GM23338 (cell line): Measurements from ENCODE around the gene PIGP. TPM values are rescaled to one million over a fixed set of nuclear protein-coding genes. Genes with fewer than 3 reads are reported as not detected.

Experiments
- ATAC-seq: fragments of 200-7000 bp; cut with Tn5 transposase; 3 replicates; pipeline ENCODE4 v1.9.1; 2020
- DNase-seq: peaks from one replicate; pipeline ENCODE4 v3.0.0-alpha.2; 2015; ENCODE audit warnings: low spot score
- H2AFZ ChIP-seq: fragments of 200-600 bp; sonication (generic); 2 replicates; pipeline ENCODE4 v1.8.0; 2016; ENCODE audit warnings: antibody characterized with exemption, mild to moderate bottlenecking, moderate library complexity
- H3F3A ChIP-seq: fragments of 200-600 bp; sonication (generic); replicated peaks from 2 replicates; pipeline ENCODE4 v1.8.0; 2017; ENCODE audit warnings: antibody characterized with exemption, mixed run types, low read depth
- H3K27ac ChIP-seq: fragments of 200-600 bp; sonication (generic); 2 replicates; pipeline ENCODE4 v1.6.1; 2016; ENCODE audit warnings: low read depth
- H3K27me3 ChIP-seq: fragments of 200-600 bp; sonication (generic); 2 replicates; pipeline ENCODE4 v1.8.0; 2016; ENCODE audit warnings: mild to moderate bottlenecking, mixed run types, moderate library complexity; ENCODE audit not compliant: insufficient read depth
- H3K36me3 ChIP-seq: fragments of 200-600 bp; sonication (generic); 2 replicates; pipeline ENCODE4 v1.8.0; 2016; ENCODE audit warnings: mild to moderate bottlenecking; ENCODE audit not compliant: insufficient read depth
- H3K4me1 ChIP-seq: fragments of 200-600 bp; sonication (generic); 2 replicates; pipeline ENCODE4 v1.8.0; 2016; ENCODE audit warnings: mild to moderate bottlenecking, moderate library complexity; ENCODE audit not compliant: insufficient read depth
- H3K4me2 ChIP-seq: fragments of 200-600 bp; sonication (generic); 2 replicates; pipeline ENCODE4 v1.7.1; 2017; ENCODE audit warnings: mixed run types
- H3K4me3 ChIP-seq: fragments of 200-600 bp; sonication (generic); 2 replicates; pipeline ENCODE4 v1.6.1; 2016; ENCODE audit warnings: mixed run types
- H3K79me2 ChIP-seq: fragments of 200-600 bp; sonication (generic); replicated peaks from 2 replicates; pipeline ENCODE4 v1.8.0; 2017; ENCODE audit warnings: mild to moderate bottlenecking; ENCODE audit not compliant: insufficient read depth
- H3K9me2 ChIP-seq: fragments of 200-600 bp; sonication (generic); 2 replicates; pipeline ENCODE4 v1.8.0; 2017; ENCODE audit not compliant: insufficient read depth
- H4K20me1 ChIP-seq: fragments of 200-600 bp; sonication (generic); replicated peaks from 2 replicates; pipeline ENCODE4 v1.8.0; 2017; ENCODE audit warnings: mild to moderate bottlenecking; ENCODE audit not compliant: insufficient read depth
- H3K27ac Mint-ChIP-seq: 2 replicates; pipeline ENCODE4 v1.8.0; 2020; ENCODE audit warnings: inconsistent platforms, mild to moderate bottlenecking, moderate library complexity, mixed read lengths
- H3K27me3 Mint-ChIP-seq: 3 replicates; pipeline ENCODE4 v1.8.0; 2022; ENCODE audit warnings: low read depth, mild to moderate bottlenecking, moderate library complexity, mixed read lengths, inconsistent platforms; ENCODE audit not compliant: insufficient read depth, poor library complexity
- H3K36me3 Mint-ChIP-seq: 3 replicates; pipeline ENCODE4 v1.8.0; 2021; ENCODE audit warnings: low read depth, mild to moderate bottlenecking, inconsistent platforms, moderate library complexity, mixed read lengths
- H3K4me1 Mint-ChIP-seq: 3 replicates; pipeline ENCODE4 v1.8.0; 2020; ENCODE audit warnings: mild to moderate bottlenecking, inconsistent platforms, mixed read lengths
- H3K4me3 Mint-ChIP-seq: 3 replicates; pipeline ENCODE4 v1.8.0; 2021; ENCODE audit warnings: moderate library complexity, mild to moderate bottlenecking, inconsistent platforms, mixed read lengths
- H3K9me3 Mint-ChIP-seq: 3 replicates; pipeline ENCODE4 v1.8.0; 2020; ENCODE audit warnings: moderate library complexity, mild to moderate bottlenecking, inconsistent platforms, mixed read lengths
- CREB1 ChIP-seq: fragments of 250-450 bp; sonication (Bioruptor Pico); IDR thresholded peaks from 2 replicates; pipeline ENCODE4 v1.5.0; 2020; ENCODE audit warnings: low read depth, mild to moderate bottlenecking, moderate library complexity
- POLR2AphosphoS5 ChIP-seq: IDR thresholded peaks from 2 replicates; pipeline ENCODE4 v1.6.1; 2016; ENCODE audit warnings: antibody characterized with exemption, low read depth
- ZNF114 ChIP-seq: fragments of 250-450 bp; sonication (Bioruptor Pico); IDR thresholded peaks from 2 replicates; pipeline ENCODE4 v1.5.0; 2020; ENCODE audit warnings: mild to moderate bottlenecking, moderate library complexity
- polyA plus RNA-seq: library from polyadenylated mRNA; unstranded; fragments of >200 nt; fragmentation: Nextera tagmentation; extraction: Ambion mirVana; gene quantifications from 2 replicates; pipeline ENCODE4 v1.2.1, GENCODE V29; 2016
- total RNA-seq: library from RNA; depleted of rRNA; stranded (reverse); fragments of >200 nt; shearing (Covaris generic); gene quantifications from 2 replicates; pipeline ENCODE4 v1.2.3, GENCODE V29; 2014
- TF ChIP-seq, protein P1 (sequence below): fragments of 250-450 bp; sonication (Bioruptor Pico); IDR thresholded peaks from 2 replicates; pipeline ENCODE4 v1.5.0; 2020; ENCODE audit warnings: mild to moderate bottlenecking, moderate library complexity
- TF ChIP-seq, protein P2 (sequence below): IDR thresholded peaks from one replicate; pipeline ENCODE4 v1.6.1; 2018; ENCODE audit warnings: antibody characterized with exemption; ENCODE audit not compliant: unreplicated experiment

Gene PIGP
- total and polyA plus RNA-seq, 2 experiments from 2014 or later, result 5.2 to 19.6 TPM

DNA sequence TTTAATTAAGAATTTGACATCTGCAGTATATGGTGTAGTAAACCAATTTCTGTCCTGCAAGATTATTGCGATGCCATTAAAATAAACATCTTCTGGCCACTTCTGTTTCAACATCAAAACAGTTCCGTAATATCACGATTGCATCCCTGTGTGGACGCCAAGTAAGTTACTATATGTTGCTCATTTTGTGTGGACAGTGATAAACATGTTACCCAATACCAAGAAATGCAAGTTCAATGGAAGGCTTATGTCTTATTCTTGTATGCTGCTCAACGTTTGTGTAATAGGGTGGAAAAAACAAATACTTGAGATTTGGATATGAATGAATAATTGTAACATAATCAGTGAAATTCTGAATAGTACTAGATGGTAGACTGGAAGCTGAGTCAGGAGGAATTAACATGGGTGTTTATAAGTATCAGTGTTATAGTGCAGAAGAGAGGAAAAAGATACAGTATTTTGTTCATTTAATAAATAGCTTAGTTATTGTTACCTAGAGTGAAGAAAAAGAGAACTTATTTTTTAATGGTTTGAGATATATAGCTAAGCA, 15.4 kb upstream of the PIGP start:
- ATAC-seq (no peak), DNase-seq (no peak)
- no peaks in the 10 kb centered on the region for H3K36me3 ChIP-seq
- no peaks in the 10 kb centered on the region for H3K27me3 Mint-ChIP-seq
- H3K9me2 ChIP-seq, result no peaks in the 10 kb centered on the region
- no peaks in the 10 kb centered on the region for H3K79me2 ChIP-seq
- H4K20me1 ChIP-seq, result no peaks in the 10 kb centered on the region
- no peaks in the 10 kb centered on the region for H3K36me3 Mint-ChIP-seq
- H3K9me3 Mint-ChIP-seq, result no peaks in the 10 kb centered on the region
- H3F3A ChIP-seq, result no peaks in the 10 kb centered on the region
- no peak overlapping the region for H3K4me3 Mint-ChIP-seq
- H3K4me2 ChIP-seq, result no peak overlapping the region
- H3K4me1 ChIP-seq, result no peaks in the 10 kb centered on the region
- H3K27ac ChIP-seq, result no peak overlapping the region
- no peaks in the 10 kb centered on the region for H3K4me1 Mint-ChIP-seq
- no peak overlapping the region for H3K27ac Mint-ChIP-seq
- no peaks in the 10 kb centered on the region for H3K27me3 ChIP-seq
- no peak overlapping the region for H3K4me3 ChIP-seq
- TF ChIP-seq CREB1 (no peak), POLR2AphosphoS5 (no peak), ZNF114 (CRISPR knock-in tag) (no peak)
- TF ChIP-seq, protein P1, sequence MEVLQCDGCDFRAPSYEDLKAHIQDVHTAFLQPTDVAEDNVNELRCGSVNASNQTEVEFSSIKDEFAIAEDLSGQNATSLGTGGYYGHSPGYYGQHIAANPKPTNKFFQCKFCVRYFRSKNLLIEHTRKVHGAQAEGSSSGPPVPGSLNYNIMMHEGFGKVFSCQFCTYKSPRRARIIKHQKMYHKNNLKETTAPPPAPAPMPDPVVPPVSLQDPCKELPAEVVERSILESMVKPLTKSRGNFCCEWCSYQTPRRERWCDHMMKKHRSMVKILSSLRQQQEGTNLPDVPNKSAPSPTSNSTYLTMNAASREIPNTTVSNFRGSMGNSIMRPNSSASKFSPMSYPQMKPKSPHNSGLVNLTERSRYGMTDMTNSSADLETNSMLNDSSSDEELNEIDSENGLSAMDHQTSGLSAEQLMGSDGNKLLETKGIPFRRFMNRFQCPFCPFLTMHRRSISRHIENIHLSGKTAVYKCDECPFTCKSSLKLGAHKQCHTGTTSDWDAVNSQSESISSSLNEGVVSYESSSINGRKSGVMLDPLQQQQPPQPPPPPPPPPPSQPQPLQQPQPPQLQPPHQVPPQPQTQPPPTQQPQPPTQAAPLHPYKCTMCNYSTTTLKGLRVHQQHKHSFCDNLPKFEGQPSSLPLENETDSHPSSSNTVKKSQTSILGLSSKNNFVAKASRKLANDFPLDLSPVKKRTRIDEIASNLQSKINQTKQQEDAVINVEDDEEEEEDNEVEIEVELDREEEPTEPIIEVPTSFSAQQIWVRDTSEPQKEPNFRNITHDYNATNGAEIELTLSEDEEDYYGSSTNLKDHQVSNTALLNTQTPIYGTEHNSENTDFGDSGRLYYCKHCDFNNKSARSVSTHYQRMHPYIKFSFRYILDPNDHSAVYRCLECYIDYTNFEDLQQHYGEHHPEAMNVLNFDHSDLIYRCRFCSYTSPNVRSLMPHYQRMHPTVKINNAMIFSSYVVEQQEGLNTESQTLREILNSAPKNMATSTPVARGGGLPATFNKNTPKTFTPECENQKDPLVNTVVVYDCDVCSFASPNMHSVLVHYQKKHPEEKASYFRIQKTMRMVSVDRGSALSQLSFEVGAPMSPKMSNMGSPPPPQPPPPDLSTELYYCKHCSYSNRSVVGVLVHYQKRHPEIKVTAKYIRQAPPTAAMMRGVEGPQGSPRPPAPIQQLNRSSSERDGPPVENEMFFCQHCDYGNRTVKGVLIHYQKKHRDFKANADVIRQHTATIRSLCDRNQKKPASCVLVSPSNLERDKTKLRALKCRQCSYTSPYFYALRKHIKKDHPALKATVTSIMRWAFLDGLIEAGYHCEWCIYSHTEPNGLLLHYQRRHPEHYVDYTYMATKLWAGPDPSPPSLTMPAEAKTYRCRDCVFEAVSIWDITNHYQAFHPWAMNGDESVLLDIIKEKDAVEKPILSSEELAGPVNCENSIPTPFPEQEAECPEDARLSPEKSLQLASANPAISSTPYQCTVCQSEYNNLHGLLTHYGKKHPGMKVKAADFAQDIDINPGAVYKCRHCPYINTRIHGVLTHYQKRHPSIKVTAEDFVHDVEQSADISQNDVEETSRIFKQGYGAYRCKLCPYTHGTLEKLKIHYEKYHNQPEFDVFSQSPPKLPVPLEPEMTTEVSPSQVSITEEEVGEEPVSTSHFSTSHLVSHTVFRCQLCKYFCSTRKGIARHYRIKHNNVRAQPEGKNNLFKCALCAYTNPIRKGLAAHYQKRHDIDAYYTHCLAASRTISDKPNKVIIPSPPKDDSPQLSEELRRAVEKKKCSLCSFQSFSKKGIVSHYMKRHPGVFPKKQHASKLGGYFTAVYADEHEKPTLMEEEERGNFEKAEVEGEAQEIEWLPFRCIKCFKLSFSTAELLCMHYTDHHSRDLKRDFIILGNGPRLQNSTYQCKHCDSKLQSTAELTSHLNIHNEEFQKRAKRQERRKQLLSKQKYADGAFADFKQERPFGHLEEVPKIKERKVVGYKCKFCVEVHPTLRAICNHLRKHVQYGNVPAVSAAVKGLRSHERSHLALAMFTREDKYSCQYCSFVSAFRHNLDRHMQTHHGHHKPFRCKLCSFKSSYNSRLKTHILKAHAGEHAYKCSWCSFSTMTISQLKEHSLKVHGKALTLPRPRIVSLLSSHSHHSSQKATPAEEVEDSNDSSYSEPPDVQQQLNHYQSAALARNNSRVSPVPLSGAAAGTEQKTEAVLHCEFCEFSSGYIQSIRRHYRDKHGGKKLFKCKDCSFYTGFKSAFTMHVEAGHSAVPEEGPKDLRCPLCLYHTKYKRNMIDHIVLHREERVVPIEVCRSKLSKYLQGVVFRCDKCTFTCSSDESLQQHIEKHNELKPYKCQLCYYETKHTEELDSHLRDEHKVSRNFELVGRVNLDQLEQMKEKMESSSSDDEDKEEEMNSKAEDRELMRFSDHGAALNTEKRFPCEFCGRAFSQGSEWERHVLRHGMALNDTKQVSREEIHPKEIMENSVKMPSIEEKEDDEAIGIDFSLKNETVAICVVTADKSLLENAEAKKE (CRISPR knock-in tag), result no peak
- TF ChIP-seq, protein P2, sequence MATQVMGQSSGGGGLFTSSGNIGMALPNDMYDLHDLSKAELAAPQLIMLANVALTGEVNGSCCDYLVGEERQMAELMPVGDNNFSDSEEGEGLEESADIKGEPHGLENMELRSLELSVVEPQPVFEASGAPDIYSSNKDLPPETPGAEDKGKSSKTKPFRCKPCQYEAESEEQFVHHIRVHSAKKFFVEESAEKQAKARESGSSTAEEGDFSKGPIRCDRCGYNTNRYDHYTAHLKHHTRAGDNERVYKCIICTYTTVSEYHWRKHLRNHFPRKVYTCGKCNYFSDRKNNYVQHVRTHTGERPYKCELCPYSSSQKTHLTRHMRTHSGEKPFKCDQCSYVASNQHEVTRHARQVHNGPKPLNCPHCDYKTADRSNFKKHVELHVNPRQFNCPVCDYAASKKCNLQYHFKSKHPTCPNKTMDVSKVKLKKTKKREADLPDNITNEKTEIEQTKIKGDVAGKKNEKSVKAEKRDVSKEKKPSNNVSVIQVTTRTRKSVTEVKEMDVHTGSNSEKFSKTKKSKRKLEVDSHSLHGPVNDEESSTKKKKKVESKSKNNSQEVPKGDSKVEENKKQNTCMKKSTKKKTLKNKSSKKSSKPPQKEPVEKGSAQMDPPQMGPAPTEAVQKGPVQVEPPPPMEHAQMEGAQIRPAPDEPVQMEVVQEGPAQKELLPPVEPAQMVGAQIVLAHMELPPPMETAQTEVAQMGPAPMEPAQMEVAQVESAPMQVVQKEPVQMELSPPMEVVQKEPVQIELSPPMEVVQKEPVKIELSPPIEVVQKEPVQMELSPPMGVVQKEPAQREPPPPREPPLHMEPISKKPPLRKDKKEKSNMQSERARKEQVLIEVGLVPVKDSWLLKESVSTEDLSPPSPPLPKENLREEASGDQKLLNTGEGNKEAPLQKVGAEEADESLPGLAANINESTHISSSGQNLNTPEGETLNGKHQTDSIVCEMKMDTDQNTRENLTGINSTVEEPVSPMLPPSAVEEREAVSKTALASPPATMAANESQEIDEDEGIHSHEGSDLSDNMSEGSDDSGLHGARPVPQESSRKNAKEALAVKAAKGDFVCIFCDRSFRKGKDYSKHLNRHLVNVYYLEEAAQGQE, result no peak
- no peak overlapping the region for H2AFZ ChIP-seq
